Renal cortical epithelial cell (primary cell): ENCODE measurements around the gene PXYLP1. TPM values are rescaled to one million over a fixed set of nuclear protein-coding genes. Genes with fewer than 3 reads are reported as not detected.
"Not testable (repeated sequence)": the region's sequence is repeated elsewhere in the genome, so short reads cannot be mapped to it uniquely, and the experiment has no call there.

ENCODE experiments used
- DNase-seq: peaks from one replicate; pipeline ENCODE4 v3.0.0-alpha.2; 2011; ENCODE audit warnings: low read depth
- total RNA-seq: library from RNA; depleted of rRNA; stranded (reverse); fragments of >200 nt; gene quantifications from 2 replicates; pipeline ENCODE4 v1.2.3, GENCODE V29; 2014

PXYLP1 gene, protein sequence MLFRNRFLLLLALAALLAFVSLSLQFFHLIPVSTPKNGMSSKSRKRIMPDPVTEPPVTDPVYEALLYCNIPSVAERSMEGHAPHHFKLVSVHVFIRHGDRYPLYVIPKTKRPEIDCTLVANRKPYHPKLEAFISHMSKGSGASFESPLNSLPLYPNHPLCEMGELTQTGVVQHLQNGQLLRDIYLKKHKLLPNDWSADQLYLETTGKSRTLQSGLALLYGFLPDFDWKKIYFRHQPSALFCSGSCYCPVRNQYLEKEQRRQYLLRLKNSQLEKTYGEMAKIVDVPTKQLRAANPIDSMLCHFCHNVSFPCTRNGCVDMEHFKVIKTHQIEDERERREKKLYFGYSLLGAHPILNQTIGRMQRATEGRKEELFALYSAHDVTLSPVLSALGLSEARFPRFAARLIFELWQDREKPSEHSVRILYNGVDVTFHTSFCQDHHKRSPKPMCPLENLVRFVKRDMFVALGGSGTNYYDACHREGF
- total RNA-seq: 20.1 and 20.3 TPM in 2 replicates

DNA sequence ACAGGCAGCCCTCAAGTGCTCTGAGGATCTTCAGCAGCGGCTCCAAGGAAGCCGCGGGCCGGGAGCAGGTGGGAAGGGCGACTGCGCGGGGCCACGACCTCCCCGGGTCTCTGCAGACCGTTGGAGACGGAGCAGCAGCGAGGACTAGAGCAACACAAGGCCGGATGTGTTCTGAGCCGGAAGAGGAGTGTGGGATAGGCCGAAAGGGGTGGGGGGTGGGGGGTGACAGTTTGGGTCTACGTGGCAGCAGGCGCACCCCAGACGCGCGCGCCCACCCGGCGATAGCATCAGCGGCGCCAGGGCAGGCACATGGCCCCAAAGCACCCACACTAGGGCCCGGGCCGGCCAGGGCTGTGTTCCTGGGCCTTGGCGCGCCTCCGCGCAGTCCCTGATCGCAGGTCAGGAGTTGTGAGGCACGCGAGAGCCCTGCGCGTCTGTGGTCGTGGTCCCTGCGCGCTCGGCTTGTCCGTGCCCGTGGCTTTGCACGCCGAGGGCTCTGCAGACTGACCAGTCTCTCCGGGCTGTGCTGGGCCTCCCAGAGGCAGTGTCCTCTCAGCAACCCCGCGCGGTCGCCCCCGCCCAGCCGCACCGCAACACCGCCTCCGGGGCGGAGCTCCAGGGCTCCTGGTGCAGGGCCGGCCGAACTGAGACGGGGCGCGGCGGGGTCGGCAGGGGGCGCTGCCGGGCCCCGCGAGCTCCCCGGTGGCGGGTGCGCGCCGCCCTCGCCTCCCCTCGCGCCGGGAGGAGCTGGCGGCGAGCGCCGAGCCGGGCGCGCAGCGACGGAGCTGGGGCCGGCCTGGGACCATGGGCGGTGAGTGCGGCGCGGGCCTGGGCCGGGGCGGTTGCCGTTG is at the start of gene PXYLP1:
Gene PXYLP1 (plus strand): TSS at position 725 of the 851 bp plus-strand sequence. CDS start 28,351 bp downstream, outside the sequence.
- peak; percentile 67 for DNase-seq

DNA sequence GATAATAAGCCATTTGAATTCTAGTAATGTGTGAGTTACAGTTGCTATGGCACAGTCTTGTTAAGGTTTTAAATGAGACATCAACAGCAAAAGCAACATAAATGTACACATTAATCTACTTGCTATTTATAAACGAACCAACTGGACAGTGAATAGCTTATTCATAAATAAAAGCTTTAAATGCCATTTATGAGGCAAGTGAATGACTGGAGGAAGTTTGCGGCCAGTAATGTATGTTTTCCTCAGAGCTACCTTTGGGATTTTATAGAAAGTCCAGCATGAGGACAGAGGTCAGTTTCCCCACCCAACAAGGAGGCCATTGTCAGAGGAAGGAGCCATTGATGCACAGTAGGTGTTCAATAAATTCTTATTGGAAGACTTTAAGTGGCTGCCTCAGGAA is 48.0 kb upstream of the PXYLP1 start:
- DNase-seq: no peak

DNA sequence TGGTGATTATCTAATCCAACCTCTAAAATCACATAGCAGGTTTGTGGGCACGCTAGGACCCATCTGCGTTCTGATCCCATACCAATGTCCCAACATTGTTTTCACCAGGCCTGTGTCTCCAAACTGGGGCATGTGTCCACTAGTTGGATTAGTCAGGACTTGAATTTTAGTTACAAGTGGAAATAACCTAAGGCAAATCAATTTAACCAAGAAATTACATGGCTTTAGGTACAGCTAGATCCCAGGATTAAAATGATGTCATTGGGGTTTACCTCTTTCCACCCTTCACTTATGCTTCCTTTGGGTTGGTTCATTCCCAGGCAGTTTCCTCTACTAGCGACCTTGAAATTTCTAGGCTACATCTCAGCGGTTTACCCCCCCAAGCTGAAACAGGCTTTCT is 47.2 kb upstream of the PXYLP1 start:
- no peak for DNase-seq

DNA sequence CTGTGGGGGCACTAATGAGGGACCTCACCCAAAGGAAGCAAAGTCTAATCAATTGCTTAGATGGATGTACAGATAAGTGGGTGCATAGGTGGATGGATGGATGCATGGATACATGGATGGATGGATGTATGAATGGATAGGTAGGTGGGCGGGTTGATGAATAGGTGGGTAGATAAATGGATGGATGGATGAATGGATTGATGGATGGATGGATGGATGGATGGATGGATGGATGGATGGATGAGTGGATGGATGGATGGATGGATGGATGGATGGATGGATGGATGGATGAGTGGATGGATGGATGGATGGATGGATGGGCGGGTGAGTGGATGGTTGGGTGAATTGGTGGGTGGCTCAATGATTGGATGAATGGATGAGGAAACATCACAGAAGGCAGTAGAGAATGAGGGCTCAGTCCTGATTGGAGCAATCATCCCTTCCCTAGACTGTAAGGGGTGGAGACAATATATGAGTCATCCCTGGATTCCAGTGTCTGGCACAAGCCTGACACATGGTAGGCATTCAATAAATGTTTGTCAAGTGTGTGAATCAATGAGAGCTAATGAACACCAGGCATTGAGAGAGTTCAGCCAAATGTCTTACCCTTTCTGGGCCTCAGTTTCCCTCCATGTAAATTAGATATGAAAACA is 40.4 kb upstream of the PXYLP1 start:
- peak; percentile 60 for DNase-seq

DNA sequence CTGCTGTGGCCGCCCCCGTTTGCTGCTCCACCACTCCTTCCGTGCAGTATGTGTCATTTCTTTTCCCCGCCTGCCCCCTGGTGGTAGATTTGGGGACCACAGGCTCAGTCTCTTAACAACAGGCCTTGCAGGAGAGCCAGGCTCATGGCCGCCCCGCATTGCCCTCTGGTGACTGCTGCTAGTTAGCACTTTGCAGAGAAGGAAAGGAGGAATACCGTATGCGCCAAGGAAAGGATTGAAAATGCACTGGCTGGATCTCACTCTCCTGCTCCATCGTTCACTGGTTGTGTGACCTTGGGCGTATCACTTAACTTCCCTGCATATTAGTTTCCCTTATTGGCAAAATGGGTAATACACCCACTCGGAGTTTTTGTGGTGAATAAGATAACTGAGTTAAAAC is 39.3 kb upstream of the PXYLP1 start:
- peak; percentile 85 for DNase-seq

DNA sequence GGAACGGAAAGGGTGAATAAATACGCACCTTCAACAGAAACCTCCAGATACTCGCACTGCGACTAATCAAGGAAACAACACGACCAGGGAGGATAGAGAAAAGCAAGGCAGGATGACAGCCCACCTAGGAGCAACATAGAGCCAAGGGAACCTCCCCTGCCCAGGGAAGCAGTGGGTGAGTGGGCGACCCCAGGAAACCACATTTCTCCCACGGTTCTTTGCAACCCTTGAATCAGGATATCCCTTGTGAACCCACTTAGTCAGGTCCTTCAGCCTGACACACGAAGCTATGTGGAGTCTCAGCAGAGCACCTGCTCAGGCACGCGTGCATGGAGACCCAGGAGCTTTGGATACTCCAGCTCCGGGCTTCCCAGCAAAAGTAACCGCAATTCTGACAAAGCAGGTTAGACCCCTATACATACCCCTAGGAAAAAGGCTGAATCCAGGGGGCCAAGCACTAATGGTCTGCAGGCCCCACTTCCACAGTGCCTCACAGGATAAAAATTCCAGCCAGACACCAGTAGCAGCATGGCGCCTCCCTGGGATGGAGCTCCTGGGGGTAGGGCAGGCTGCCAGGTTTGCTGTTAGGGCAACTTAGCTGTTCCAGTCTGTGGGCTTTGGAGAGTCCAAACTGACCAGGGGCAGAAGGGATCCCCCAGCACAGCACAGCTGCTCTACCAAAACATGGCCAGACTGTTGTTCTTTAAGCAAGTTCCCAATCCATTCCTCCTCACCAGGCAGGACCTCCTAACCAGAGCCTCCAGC is 38.4 kb upstream of the PXYLP1 start:
- peak; percentile 3 for DNase-seq

DNA sequence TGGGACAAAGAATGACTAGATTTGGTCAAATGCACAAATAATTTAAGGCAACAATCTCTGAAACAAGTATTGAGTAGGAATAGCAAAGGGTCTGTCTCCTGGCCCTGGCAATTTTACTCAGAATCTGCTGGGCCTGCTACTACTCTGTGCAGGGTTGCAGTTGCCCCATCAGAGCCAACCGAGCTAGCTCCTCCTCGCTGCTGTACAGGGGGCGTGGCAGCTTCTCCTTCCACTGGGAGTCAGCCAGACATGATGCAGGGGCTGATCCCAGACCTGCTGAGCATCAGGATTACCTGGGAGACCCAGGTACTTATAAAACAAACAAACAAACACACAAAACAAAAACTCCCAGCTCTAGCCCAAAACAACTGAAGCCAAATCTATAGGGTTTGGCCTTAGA is 30.5 kb upstream of the PXYLP1 start:
- DNase-seq: no peak

DNA sequence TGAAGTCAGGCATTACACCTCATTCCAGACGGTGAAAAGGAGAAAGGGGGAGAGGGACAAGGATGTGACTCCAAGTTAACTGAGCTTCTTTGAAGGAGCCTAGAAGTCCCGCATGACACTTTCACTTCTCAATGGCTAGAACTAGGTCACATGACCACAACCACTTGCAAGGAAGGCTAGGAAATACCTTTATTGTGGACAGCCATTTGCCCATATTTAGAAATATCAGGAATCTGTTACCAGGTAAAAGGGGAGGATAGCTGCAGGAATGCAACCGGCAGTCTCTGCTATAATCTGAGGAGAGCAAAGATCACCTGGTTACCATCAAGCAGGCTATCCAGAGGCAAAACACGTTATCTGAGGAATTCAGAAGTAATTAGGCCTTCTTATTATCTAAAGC is 28.9 kb upstream of the PXYLP1 start:
- DNase-seq: no peak

DNA sequence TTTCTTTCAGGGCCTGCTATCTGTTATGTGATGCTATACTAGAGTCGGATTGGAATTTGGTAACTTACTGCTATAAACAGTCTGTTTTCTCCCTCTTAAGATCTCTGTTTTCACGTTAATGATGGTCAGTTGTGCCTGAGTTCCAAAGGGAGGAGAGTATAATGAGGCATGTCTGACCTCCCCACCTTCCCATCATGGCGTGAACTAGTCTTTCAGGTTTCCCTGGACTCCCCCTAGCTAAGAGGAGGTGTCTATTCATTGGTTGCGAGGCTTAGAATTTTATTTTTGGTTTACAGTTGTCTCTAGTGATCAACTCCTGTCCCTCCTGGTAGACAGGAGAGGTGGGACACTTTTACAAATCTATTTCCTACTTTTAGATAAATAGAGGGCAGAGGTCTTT is 27.8 kb upstream of the PXYLP1 start:
- no peak for DNase-seq

DNA sequence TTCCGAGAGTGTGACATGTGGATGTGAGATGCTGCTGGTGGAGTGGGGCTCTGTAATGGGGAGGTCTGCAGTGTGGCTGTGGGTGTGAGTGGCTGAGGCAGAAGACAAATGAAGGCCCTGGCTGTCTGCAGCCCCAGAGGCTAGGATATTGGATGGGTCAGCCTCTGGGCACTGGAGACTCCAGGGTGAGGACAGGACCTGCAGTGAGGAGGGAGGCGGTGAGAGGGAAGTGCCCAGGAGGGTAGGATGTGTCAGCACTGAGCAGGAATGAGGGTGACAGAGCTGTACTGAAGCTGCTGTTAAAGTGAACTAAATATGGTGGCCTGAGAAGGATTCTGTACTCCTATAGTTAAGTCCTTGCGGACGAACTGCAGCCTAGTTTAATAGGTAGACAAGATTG is 27.3 kb upstream of the PXYLP1 start:
- DNase-seq: no peak

DNA sequence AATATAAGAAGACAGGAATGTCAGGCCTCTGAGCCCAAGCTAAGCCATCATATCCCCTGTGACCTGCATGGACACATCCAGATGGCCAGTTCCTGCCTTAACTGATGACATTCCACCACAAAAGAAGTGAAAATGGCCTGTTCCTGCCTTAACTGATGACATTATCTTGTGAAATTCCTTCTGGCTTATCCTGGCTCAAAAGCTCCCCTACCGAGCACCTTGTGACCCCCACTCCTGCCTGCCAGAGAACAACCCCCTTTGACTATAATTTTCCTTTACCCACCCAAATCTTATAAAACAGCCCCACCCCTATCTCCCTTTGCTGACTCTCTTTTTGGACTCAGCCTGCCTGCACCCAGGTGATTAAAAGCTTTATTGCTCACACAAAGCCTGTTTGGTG is 20.3 kb upstream of the PXYLP1 start:
- DNase-seq: not testable (repeated sequence)

DNA sequence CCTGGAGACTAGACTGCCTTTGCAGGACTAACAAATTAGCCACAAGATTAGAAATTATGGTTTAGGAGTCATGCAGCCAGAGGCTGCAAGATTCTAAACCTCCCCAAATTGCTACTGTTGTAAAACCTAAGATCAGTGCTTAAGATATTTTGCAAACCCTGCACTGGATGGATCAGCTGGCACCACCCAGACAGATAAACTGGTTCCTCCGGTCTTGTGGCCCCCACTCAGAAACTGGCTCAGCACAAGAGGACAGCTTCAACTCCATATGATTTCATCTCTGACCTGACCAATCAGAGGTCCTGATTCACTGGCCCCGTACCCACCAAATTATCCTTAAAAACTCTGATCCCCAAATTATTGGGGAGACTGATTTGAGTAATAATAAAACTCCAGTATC is 19.5 kb upstream of the PXYLP1 start:
- no peak for DNase-seq

DNA sequence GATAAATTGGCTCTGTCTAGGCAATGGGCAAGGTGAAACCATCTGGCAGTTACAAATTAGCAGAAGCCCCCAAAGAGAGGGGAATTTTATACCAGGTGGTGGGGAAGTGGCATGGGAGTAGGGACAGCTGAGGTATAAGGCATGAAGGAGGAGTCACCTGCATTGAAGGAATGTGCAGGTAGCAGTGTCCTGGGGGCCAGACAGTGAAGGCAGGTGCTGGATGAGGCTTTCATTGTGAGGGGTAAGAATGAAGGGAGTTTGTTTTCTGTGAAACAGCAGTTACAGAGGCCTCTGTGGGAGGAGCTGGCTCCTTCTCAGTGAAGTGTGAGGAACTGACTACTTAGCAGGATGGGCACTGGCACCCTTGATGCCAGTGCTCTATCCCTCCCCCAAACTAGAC is 19.1 kb upstream of the PXYLP1 start:
- no peak for DNase-seq

DNA sequence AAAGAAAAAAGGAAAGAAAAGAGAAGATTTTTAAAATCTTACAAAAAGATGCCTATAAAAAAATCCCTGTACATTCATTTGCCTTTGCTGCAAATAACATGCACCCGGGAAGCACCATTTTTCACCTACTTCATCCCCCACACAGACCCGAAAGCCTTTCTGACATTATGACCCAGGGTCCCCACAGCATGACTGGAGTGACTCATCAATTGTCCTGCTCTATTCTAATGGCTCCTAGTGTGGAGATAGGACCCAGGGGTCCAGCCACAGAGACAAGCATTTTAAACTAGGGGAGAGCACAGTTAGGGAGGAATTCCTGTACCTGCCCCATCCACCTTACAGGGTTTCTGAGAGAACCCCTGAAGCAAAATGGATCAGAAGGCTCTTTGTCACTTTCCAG is 14.7 kb upstream of the PXYLP1 start:
- DNase-seq: no peak

DNA sequence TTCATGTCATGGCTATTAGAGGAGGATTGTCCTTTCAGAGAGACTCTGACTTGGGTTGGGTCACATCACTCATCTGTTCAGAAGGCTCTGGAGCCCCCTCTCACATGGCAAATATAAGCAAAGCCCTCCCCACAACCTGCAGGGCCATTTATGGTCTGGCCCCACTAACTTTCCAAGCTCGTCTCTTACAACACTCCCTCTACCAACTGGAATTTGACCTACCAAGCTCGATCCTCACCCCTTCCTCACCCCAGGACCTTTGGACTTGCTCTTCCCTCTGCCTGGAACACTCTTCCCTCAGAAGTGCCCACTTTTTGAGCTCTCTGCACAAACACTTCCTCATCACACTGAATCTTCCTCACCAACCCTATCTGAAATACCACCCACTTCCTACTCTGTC is 14.2 kb upstream of the PXYLP1 start:
- DNase-seq: no peak

DNA sequence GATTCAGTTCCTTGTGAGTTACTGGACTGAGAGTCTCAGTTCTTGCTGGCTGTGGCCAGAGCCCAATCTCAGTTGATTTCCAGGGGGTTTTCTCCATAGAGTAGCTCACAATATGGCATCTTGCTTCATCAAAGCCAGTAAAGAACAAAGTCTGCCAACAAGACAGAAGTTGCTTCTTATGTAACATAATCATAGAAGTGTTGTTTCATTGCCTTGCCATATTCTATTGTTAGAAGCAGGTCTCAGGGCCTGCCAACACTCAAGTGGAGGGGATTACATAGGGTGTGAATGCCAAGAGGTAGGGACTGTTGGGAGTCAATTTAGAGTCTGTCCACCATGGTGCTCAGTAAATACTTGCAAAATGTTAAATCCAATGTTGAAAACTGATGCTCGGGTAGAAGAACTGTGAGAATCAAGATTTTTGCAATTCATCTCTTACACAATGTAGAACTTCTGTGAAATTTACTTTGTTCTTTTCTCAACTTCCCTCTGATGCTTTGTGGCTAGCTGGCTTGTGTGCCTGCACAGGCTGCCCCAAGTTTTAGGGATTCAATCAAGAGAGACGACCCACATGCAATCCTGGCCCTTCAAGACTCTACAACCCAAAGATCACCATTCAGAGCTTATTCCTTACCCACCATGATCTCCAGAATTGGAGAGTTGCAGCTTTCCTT is 13.3 kb upstream of the PXYLP1 start:
- no peak for DNase-seq

DNA sequence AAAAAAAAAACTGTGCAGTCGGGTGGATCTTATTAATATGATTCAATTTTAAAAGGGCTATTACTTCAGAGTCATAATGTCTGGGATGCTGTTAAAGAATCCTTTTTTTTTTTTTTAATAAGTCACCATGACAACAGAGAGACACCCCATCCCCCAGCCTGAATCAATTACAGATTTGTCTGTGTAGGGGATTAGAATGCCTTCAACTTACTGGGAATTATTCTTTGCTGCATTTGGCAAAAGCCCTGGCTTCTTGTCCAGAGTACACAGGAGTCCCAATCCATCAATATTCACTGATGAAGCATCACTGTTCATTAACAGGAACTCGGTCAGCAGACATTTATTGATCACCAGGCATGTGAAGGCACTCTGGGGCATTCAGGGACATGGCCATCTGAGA is 12.7 kb upstream of the PXYLP1 start:
- no peak for DNase-seq

DNA sequence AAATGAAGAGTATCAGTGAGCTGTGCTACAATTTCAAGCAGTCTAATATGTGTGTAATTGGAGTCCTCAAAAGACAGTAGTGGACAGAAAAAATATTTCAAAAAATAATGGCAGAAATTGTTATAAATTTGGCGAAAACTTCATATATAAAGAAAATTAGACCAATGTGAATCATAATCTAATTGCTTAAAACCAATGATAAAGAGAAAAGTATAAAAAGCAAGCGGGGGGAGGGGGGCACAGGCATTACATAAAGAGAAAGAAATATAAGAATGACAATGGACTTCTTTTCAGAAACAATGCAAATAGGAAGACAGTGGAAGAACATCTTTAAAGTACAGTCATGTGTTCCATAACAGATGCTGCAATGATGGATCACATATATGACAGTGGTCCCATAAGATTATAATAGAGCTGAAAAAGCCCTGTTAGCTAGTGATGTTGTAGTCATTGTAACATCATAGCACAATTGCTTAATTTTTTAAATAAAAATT is 7.9 kb upstream of the PXYLP1 start:
- DNase-seq: no peak

DNA sequence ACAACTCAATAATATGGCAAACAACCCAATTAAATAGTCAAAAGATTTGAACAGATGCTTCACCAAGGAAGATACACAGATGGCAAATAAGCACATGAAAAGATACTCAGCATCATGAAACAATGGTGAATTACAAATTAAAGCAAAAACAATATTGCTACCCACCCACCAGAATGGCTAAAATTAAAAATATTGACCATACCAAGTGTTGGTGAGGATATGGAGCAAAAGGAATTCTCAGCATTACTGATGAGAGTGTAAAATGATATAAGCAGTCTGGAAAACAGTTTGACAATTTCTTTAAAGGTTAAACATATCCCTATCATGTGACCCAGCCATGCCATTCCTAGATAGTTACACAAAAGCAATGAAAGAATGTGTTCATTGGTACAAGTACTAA is 5.7 kb upstream of the PXYLP1 start:
- no peak for DNase-seq

DNA sequence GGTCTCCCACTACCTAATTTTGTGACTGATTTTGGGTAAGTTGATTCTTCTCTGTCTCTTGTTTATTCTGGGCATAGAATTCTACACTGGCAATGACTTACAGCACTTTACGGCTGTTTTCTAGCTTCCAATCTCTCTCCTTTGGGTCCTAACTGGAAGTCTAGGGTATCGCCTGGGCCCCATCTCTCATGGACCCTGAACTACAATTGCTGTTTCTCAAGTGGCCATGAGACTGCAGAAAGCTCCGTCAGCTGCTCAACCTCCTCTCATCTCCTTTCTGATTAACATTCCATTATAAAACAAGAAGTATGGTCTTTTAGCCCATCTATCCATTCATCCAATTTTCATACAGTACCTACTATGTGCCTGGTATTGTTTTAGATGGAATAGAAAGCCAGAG is 4.4 kb upstream of the PXYLP1 start:
- DNase-seq: no peak

DNA sequence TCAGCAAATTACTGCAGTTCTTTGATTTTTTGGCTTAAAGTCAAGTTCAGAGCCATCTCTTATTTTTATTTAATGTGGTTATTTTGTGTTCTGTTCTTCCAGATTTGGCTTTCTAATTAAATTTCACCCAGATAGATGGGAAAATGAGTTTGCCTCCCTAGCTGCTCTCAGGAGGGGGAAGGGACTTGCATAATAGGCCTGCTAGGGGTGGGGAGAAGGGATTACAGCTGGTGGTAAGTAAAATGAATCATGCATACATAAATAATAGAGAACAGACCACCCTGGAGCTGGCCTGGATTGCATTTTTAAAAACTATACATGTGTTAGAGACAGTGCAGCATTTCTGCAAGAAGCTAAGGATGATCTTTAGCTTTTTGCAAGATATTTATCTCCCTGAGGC is 3.9 kb upstream of the PXYLP1 start:
- DNase-seq: no peak
